Cardiac muscle cell (in vitro differentiated cells and primary cell): Measurements from ENCODE around the gene CGA. TPM values are rescaled to one million over a fixed set of nuclear protein-coding genes. Genes with fewer than 3 reads are reported as not detected.
A peak's percentile ranks its signal among the peaks of the same experiment; 100 is the strongest.

ENCODE experiments used
- DNase-seq, 2 donors: peaks; one replicate each; pipeline versions ENCODE4 v3.0.0 to v3.0.0-alpha.2; 2010 to 2017; ENCODE audit warnings: low read depth in 1 of 2, low spot score in 1 of 2
- H3K27ac ChIP-seq: fragments of 200-600 bp; sonication (generic); 2 replicates; pipeline ENCODE4 v1.5.1; 2016
- H3K27me3 ChIP-seq: fragments of 200-600 bp; sonication (generic); 2 replicates; pipeline ENCODE4 v1.6.0; 2016; ENCODE audit warnings: control low read depth
- H3K36me3 ChIP-seq: fragments of 200-600 bp; sonication (generic); 2 replicates; pipeline ENCODE4 v1.5.1; 2016; ENCODE audit warnings: control low read depth
- H3K4me1 ChIP-seq: fragments of 200-600 bp; sonication (generic); 2 replicates; pipeline ENCODE4 v1.8.1; 2017; ENCODE audit warnings: low read depth, mild to moderate bottlenecking, mixed run types
- H3K4me3 ChIP-seq: fragments of 200-600 bp; sonication (generic); 2 replicates; pipeline ENCODE4 v1.5.1; 2016; ENCODE audit warnings: mild to moderate bottlenecking
- H3K9me3 ChIP-seq: fragments of 200-600 bp; sonication (generic); 2 replicates; pipeline ENCODE4 v1.5.1; 2017; ENCODE audit warnings: low read depth, mild to moderate bottlenecking, control low read depth
- CTCF ChIP-seq: IDR thresholded peaks from 2 replicates; pipeline ENCODE4 v1.5.1; 2012; ENCODE audit warnings: low read depth, mild to moderate bottlenecking, low read length
- polyA plus RNA-seq: library from polyadenylated mRNA; unstranded; fragments of >200 nt; fragmentation: Nextera tagmentation; extraction: Ambion mirVana; gene quantifications from 2 replicates; pipeline ENCODE4 v1.2.1, GENCODE V29; 2016
- total RNA-seq: library from RNA; depleted of rRNA; stranded (reverse); fragments of >200 nt; gene quantifications from 2 replicates; pipeline ENCODE4 v1.2.3, GENCODE V29; 2016

Gene CGA
- total and polyA plus RNA-seq, 2 experiments from 2014 or later = 1.2 TPM; not detected in 1

- Histone ChIP-seq H3K9me3 (no peaks in the 10 kb centered on the region), H3K27me3 (no peaks in the 10 kb centered on the region), H3K4me3 (no peak overlapping the region), H3K36me3 (no peaks in the 10 kb centered on the region), H3K4me1 (peaks cover 32% of the 10 kb centered on the region), H3K27ac (peak overlapping the region; percentile 26)
- DNase-seq = no peak
- TF ChIP-seq CTCF = no peak
Observed at GRCh38 chr6:87101067-87101466, 6.2 kb upstream of the CGA start.

GRCh38 chr6:87100216-87100615 is 5.3 kb upstream of the CGA start:
- no peaks in the 10 kb centered on the region for H3K27me3 ChIP-seq
- H3K9me3 ChIP-seq = no peaks in the 10 kb centered on the region
- no peak for TF ChIP-seq CTCF
- peaks cover 38% of the 10 kb centered on the region for H3K4me1 ChIP-seq
- no peak overlapping the region for H3K27ac ChIP-seq
- DNase-seq = no peak
- H3K4me3 ChIP-seq = no peak overlapping the region
- no peaks in the 10 kb centered on the region for H3K36me3 ChIP-seq

GRCh38 chr6:87099472-87099871 is 4.6 kb upstream of the CGA start:
- H3K27ac ChIP-seq = no peak overlapping the region
- H3K4me1 ChIP-seq = peaks cover 43% of the 10 kb centered on the region
- H3K9me3 ChIP-seq = no peaks in the 10 kb centered on the region
- H3K36me3 ChIP-seq = no peaks in the 10 kb centered on the region
- no peaks in the 10 kb centered on the region for H3K27me3 ChIP-seq
- H3K4me3 ChIP-seq = no peak overlapping the region
- TF ChIP-seq CTCF = no peak
- no peak for DNase-seq

GRCh38 chr6:87094576-87094975 is 330 bp downstream of the CGA start:
- Histone ChIP-seq H3K4me1 (peaks cover 35% of the 10 kb centered on the region), H3K36me3 (no peaks in the 10 kb centered on the region), H3K9me3 (no peaks in the 10 kb centered on the region), H3K27ac (no peak overlapping the region), H3K4me3 (no peak overlapping the region), H3K27me3 (no peaks in the 10 kb centered on the region)
- DNase-seq = no peak
- no peak for TF ChIP-seq CTCF

GRCh38 chr6:87093651-87094050 is 1.3 kb downstream of the CGA start:
- H3K36me3 ChIP-seq = no peaks in the 10 kb centered on the region
- no peak for DNase-seq
- H3K4me1 ChIP-seq = peaks cover 27% of the 10 kb centered on the region
- H3K27ac ChIP-seq = no peak overlapping the region
- H3K27me3 ChIP-seq = no peaks in the 10 kb centered on the region
- no peak overlapping the region for H3K4me3 ChIP-seq
- no peak for TF ChIP-seq CTCF
- H3K9me3 ChIP-seq = no peaks in the 10 kb centered on the region

GRCh38 chr6:87093199-87093598 is 1.7 kb downstream of the CGA start:
- H3K27me3 ChIP-seq = no peaks in the 10 kb centered on the region
- no peak for DNase-seq
- H3K4me1 ChIP-seq = peaks cover 27% of the 10 kb centered on the region
- H3K27ac ChIP-seq = no peak overlapping the region
- no peak for TF ChIP-seq CTCF
- H3K4me3 ChIP-seq = no peak overlapping the region
- H3K36me3 ChIP-seq = no peaks in the 10 kb centered on the region
- H3K9me3 ChIP-seq = no peaks in the 10 kb centered on the region
